IPS DF 4.7 (cell line): ENCODE data around the gene PGAP6.
"Not testable (repeated sequence)": the region's sequence is repeated elsewhere in the genome, so short reads cannot be mapped to it uniquely, and the experiment has no call there.

Source experiments
- DNase-seq: peaks from one replicate; pipeline ENCODE4 v3.0.0-alpha.2; 2013; ENCODE audit warnings: low spot score; ENCODE audit errors: extremely low read depth

The PGAP6 gene

DNA sequence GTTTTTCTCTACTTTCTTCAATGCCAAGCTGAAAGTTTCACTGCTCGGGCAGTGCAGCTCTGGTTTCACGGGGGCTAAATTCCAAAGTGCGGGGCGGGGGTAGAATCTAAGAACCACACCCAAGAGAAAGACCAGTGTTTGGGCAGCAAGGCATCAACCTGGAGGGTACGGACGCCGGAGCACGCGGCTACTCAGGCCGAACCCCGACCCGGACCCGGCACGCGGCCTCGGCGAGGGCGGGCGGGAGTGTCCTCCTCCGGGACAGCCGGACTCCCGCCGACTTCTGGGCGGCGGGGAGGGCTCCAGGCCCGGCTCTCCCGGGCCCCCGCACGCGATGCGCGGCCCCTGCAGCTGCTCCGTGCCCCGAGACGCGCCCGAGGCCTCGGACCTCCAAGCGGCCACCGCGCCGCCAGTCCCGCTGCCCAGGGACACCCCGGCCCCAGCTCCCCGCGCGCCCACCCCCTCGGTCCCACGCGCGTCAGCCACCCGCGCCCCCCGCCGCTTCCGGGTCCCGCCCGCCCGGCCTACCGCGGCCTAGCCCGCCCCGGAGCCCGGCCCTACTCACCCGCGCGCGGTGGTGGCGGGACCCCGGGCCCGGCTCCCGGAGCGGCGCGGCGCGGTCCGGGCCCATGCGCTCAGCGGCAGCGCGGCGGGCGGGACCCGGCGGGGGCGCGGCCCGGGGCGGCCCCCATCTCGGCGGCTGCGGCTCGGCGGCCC is 29.8 kb downstream of the PGAP6 start:
- DNase-seq: no peak

DNA sequence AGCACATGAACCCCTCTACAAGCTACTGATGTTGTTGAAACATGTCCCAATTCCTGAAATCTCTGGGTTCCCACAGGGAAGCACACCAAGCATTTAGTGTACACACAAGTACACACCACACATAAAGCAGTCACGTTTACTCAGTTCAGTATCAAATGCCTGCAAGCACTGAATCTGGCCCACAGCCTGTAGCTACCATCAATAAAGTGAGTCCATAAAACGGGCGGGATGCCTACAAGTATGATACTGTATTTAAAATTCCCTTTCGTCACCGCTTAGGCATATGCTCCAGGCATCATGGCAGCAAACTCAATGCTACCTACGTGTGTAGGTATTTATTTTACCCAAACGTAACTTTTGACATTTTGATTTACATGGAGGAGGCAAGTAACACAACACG is 31.6 kb downstream of the PGAP6 start:
- no peak for DNase-seq

DNA sequence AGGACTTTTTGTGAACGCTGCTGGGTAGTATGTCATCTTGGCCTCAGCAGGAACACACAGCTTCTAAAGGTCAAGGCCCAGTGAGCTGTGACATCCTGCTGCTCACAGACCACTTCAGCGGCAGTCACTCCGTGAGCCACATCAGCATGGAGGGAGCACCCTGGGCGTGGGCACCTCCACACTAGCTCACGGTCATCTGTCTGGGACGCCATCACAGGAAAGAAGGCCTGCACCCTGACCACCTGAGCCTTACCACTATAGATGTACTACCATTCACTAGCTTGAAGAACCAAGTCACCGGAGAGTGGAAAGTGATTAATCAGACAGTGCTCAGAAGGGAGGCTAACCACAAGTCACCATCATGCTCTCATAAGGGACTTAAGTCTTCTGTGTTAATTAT is 32.6 kb downstream of the PGAP6 start:
- no peak for DNase-seq

- not testable (repeated sequence) for DNase-seq
Measured at GRCh38 chr16:348495-348894, 33.3 kb downstream of the PGAP6 start.

GRCh38 chr16:347203-347602 is 34.6 kb downstream of the PGAP6 start:
- DNase-seq: no peak

- no peak for DNase-seq
Measured at GRCh38 chr16:346587-346986, 35.2 kb downstream of the PGAP6 start.

- no peak for DNase-seq
Measured at GRCh38 chr16:345772-346171, 36.0 kb downstream of the PGAP6 start.

DNA sequence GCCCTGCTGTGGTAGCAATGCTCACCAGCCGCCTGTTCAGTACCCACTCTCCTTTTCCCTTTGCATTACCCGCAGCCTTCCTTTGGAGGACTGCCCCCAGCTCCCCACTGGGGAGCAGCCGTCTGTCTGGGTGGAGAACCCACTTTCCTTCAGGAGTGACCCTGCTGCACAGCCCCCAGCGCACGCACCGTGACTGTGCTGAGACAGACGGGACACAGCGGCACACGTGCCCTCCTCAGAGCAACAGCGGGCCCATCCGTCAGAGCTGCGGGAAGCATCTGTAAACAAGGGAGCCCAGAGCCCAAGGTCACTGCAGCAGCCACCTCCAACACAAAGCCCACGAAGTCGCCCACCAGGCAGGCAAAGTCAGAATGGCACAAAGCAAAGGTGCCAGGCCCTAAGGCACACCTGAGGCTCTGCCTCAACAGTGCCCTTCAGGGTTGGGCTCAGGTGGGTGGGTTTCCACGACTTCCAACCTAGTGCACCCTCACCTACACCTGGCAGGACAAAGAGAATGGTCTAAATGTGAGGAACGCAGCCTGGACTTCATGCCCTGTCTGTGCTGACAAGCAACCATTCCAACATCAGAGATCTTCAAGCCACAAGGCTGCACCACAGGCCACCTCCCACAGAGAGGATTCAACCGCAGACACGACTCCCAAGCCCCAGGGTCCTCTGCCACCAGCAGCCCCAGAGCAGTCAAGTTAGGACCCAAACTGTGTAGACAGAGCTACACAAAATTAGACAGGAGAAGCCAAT is 39.1 kb downstream of the PGAP6 start:
- DNase-seq: no peak

- not testable (repeated sequence) for DNase-seq
Measured at GRCh38 chr16:341974-342336, 39.8 kb downstream of the PGAP6 start.

DNA sequence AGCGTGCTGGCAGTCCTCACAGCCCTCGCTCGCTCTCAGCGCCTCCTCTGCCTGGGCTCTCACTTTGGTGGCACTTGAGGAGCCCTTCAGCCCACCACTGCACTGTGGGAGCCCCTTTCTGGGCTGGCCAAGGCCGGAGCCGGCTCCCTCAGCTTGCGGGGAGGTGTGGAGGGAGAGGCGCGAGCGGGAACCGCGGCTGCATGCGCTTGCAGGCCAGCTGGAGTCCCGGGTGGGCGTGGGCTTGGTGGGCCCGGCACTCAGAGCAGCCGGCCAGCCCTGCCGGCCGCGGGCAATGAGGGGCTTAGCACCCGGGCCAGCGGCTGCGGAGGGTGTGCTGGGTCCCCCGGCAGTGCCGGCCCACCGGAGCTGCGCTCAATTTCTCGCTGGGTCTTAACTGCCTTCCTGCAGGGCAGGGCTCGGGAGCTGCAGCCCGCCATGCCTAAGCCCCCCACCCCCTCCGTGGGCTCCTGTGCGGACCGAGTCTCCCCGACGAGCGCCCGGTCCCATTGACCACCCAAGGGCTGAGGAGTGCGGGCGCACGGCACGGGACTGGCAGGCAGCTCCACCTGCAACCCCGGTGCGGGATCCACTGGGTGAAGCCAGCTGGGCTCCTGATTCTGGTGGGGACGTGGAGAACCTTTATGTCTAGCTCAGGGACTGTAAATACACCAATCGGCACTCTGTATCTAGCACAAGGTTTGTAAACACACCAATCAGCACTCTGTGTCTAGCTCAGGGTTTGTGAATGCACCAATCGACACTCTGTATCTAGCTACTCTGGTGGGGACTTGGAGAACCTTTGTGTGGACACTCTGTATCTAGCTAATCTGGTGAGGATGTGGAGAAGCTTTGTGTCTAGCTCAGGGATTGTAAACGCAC is 40.4 kb downstream of the PGAP6 start:
- DNase-seq: not testable (repeated sequence)

DNA sequence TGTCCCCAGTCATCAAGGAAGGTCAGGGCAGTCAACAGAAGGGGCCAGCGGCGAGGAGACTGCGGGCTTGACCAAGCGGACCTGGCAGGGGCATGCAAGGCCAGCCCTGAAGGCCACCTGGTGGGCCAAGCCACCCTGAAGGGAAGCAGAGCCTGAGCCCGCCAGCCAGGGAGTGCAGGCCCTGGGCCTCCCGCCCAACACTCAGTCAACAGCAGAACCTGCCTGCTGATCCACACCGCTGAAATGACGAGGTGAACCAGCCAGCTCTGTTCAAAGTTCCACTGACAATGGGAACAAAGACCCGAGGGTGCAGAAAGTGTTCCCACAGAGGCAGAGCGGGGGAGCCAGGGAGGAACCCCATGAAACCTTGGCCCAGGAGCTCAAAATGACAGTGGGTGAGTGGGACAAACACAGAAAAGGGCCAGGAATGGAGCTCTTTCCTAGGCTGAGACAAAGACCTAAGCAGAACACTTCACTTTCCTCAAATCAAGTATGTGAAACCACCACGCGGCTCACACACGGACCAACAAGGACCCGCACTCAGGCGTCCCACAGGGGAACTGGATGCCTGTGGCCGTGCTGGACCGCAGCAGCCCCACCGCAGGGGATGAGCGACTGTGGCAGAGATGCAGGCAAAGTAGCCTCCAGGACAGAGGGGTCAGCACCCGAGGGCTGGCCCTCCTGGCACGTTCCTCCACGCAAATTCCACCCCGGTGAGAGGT is 41.2 kb downstream of the PGAP6 start:
- DNase-seq: no peak

DNA sequence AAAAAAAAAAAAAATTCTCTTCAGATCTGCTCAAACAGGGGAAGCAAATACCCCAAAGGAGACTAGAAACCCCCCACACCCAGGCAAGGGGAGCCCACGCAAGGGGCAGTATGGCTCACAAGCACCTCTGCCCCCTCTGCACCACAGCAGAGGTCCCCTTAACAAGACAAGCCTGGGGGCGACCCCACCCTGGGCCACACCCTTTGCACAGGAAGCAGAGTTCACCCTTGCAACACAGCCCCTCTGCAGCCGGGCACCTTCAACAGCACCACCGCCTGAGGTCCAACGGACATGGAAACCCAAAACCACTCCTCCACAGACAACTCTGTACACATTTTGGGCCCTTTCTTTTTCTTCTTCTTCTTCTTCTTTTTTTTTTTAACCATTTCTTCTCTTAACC is 42.1 kb downstream of the PGAP6 start:
- no peak for DNase-seq

DNA sequence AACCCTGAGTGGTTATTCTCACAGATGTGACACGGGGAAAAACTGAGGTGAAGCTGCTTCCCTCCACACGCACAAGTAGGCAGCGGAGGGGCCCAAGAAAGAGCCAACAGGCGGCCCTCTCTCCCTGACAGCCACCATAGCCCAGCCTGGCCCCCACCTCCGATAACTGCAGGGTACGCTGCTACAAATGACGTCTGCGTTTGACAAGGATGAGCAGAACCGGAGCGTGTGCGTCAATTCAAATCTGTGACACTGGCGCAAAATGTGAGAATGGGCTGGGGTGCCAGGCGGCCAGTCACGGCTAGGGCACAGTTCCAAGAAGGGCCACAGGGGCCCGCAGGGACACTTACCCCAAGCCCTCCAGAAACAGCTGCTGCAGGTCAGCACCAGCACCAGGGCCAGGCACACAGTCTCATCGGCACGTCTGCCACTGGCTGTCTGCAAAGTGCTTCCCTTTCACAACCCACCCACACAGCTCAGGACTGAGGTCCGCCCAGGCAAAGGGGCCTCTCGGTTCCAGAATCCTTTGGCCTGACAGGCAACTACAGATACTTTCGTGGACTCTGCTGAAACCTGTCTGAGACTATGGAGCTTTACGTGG is 43.7 kb downstream of the PGAP6 start:
- no peak for DNase-seq

DNA sequence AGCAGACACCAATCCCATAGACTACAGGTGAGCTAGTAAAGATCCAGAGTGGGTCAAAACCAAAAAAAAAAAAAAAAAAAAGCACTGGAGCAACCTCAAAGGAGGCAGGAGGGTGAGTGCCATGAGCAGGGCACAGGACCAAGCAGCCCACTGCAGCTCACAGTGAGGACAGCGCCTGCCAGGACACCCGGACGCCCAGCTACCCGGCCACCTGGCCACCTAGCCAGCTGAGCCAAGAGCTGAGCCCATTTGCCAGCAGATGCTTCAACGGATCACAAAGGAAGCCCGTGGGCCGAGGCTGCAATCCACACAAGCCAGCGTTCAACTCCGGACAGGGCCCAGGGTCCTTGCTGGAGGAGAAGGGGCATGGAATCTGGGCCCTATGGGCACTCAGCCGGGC is 44.3 kb downstream of the PGAP6 start:
- DNase-seq: no peak

DNA sequence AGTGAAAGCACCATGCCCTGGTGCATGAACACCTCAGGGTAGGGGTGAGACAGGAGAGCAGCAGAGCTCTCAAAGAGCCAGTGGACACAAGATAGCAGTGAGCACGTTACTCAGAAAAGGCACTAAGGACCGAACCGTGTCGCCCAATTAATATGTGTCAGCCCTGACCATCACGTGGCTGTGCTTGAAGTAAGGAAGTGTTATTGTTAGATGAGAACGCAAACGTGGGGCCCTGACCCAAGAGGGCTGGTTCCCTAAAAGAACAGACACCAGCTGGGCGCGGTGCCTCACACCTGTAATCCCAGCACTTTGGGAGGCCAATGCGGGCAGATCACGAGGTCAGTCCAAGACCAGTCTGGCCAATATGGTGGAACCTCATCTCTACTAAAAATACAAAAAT is 45.5 kb downstream of the PGAP6 start:
- DNase-seq: no peak

- not testable (repeated sequence) for DNase-seq
Measured at GRCh38 chr16:334861-335632, 46.7 kb downstream of the PGAP6 start.

GRCh38 chr16:334164-334832 is 47.5 kb downstream of the PGAP6 start:
- not testable (repeated sequence) for DNase-seq

GRCh38 chr16:333406-334094 is 48.2 kb downstream of the PGAP6 start:
- no peak for DNase-seq

GRCh38 chr16:331181-331814 is 50.5 kb downstream of the PGAP6 start:
- not testable (repeated sequence) for DNase-seq
